Skin epidermis (tissue), 12 donors: ENCODE results near the gene TRIM14.

Experiments
- H3K27ac ChIP-seq, 21 experiments: fragments of 200-600 bp; sonication (generic) in 11 of 21; one replicate each; pipeline ENCODE4 v1.5.0; 2020; ENCODE audit warnings: mild to moderate bottlenecking in 3 of 21, inconsistent platforms in 2 of 21, moderate library complexity in 2 of 21
- H3K4me3 ChIP-seq, 7 experiments: fragments of 200-600 bp; sonication (generic) in 2 of 7; one replicate each; pipeline ENCODE4 v1.5.0; 2020; ENCODE audit warnings: inconsistent platforms in 2 of 7, mild to moderate bottlenecking in 2 of 7, moderate library complexity in 1 of 7

Gene TRIM14

GRCh38 chr9:98118640-98119601, at the start of gene TRIM14:
TRIM14 (minus strand) TSS chr9:98119222; CDS start chr9:98119188, 34 bp downstream.
- H3K4me3 ChIP-seq = peak within 1 kb of the TSS; percentile 48 to 82 (median 63)
- peak within 1 kb of the TSS; percentile 72 to 95 (median 87) for H3K27ac ChIP-seq

- Histone ChIP-seq H3K4me3 (no peak overlapping the region), H3K27ac (peak overlapping the region in 7 of 21 experiments; percentile 32 to 83 (median 70))
Observed at GRCh38 chr9:98168153-98168780, 49.2 kb upstream of the TRIM14 start.

GRCh38 chr9:98164912-98165311, 45.9 kb upstream of the TRIM14 start:
- H3K27ac ChIP-seq = no peak overlapping the region
- H3K4me3 ChIP-seq = no peak overlapping the region

GRCh38 chr9:98162613-98163012, 43.6 kb upstream of the TRIM14 start:
- no peak overlapping the region for H3K4me3 ChIP-seq
- peak overlapping the region in 2 of 21 experiments; percentile 45 to 50 for H3K27ac ChIP-seq

- H3K27ac ChIP-seq = no peak overlapping the region
- no peak overlapping the region for H3K4me3 ChIP-seq
Observed at GRCh38 chr9:98161851-98162250, 42.8 kb upstream of the TRIM14 start.

GRCh38 chr9:98159790-98160189, 40.8 kb upstream of the TRIM14 start:
- Histone ChIP-seq H3K4me3 (no peak overlapping the region), H3K27ac (no peak overlapping the region)

- H3K4me3 ChIP-seq = no peak overlapping the region
- H3K27ac ChIP-seq = no peak overlapping the region
Observed at GRCh38 chr9:98159301-98159700, 40.3 kb upstream of the TRIM14 start.

GRCh38 chr9:98158071-98158831, 39.2 kb upstream of the TRIM14 start:
- H3K27ac ChIP-seq = no peak overlapping the region

GRCh38 chr9:98157372-98157771, 38.4 kb upstream of the TRIM14 start:
- no peak overlapping the region for H3K27ac ChIP-seq
- H3K4me3 ChIP-seq = no peak overlapping the region

More at GRCh38 chr9:98158071-98158831, 39.2 kb upstream of the TRIM14 start:
- no peak overlapping the region for H3K4me3 ChIP-seq

- Histone ChIP-seq H3K27ac (no peak overlapping the region), H3K4me3 (no peak overlapping the region)
Observed at GRCh38 chr9:98154678-98155077, 35.7 kb upstream of the TRIM14 start.

GRCh38 chr9:98152526-98152925, 33.5 kb upstream of the TRIM14 start:
- H3K4me3 ChIP-seq = no peak overlapping the region
- no peak overlapping the region for H3K27ac ChIP-seq

- Histone ChIP-seq H3K4me3 (no peak overlapping the region), H3K27ac (no peak overlapping the region)
Observed at GRCh38 chr9:98150721-98151120, 31.7 kb upstream of the TRIM14 start.

- Histone ChIP-seq H3K4me3 (no peak overlapping the region), H3K27ac (no peak overlapping the region)
Observed at GRCh38 chr9:98150164-98150563, 31.1 kb upstream of the TRIM14 start.

- H3K27ac ChIP-seq = no peak overlapping the region
- no peak overlapping the region for H3K4me3 ChIP-seq
Observed at GRCh38 chr9:98149422-98149821, 30.4 kb upstream of the TRIM14 start.

- H3K27ac ChIP-seq = no peak overlapping the region
- no peak overlapping the region for H3K4me3 ChIP-seq
Observed at GRCh38 chr9:98148486-98148885, 29.5 kb upstream of the TRIM14 start.

- no peak overlapping the region for H3K4me3 ChIP-seq
- H3K27ac ChIP-seq = no peak overlapping the region
Observed at GRCh38 chr9:98147582-98147981, 28.6 kb upstream of the TRIM14 start.

- peak overlapping the region in 19 of 21 experiments; percentile 26 to 79 (median 61) for H3K27ac ChIP-seq
- no peak overlapping the region for H3K4me3 ChIP-seq
Observed at GRCh38 chr9:98146101-98146991, 27.3 kb upstream of the TRIM14 start.

GRCh38 chr9:98144631-98145030, 25.6 kb upstream of the TRIM14 start:
- Histone ChIP-seq H3K27ac (no peak overlapping the region), H3K4me3 (no peak overlapping the region)

GRCh38 chr9:98144076-98144475, 25.1 kb upstream of the TRIM14 start:
- Histone ChIP-seq H3K27ac (no peak overlapping the region), H3K4me3 (no peak overlapping the region)
